ENCODE measurements around the gene MMP24OS.

GRCh38 chr20:35269055-35269781, 8.7 kb downstream of the MMP24OS start:
- TF ChIP-seq POLR2A (IDR thresholded peaks at IDR 0.05) (no peak), CTCF (IDR thresholded peaks at IDR 0.05) (peak in 3 of 4 experiments; percentile 54 to 85 (median 67))

All from gastroesophageal sphincter (tissue), 3 donors.